Keratinocyte (primary cell): ENCODE measurements around the gene TEX29. TPM values are rescaled to one million over a fixed set of nuclear protein-coding genes. Genes with fewer than 3 reads are reported as not detected.

ENCODE experiments used
- DNase-seq: peaks from one replicate; pipeline ENCODE4 v3.0.0-alpha.2; 2011; ENCODE audit warnings: low read depth, missing footprints, low spot score
- FAIRE-seq: peaks from 2 replicates; lab custom pipeline; 2011; peaks lifted over from hg19 to GRCh38; lab: Jason Lieb, UNC
- H2AFZ ChIP-seq: 2 replicates; pipeline ENCODE4 v1.6.0; 2012; ENCODE audit warnings: low read length, control low read depth, inconsistent platforms; ENCODE audit not compliant: control insufficient read depth
- H3K27ac ChIP-seq: 2 replicates; pipeline ENCODE4 v1.5.1; 2011; ENCODE audit warnings: low read length; ENCODE audit not compliant: control insufficient read depth, insufficient read depth
- H3K27me3 ChIP-seq: 3 replicates; pipeline ENCODE4 v1.6.0; 2011; ENCODE audit warnings: low read length; ENCODE audit not compliant: control insufficient read depth, insufficient read depth; ENCODE audit errors: extremely low read depth
- H3K36me3 ChIP-seq, 2 experiments: 2 replicates in 1 of 2; 3 replicates in 1 of 2; pipeline ENCODE4 v1.5.1; 2011; ENCODE audit warnings: low read length in 2 of 2, mild to moderate bottlenecking in 1 of 2; ENCODE audit not compliant: control insufficient read depth in 2 of 2, insufficient read depth in 2 of 2; ENCODE audit errors: extremely low read depth in 1 of 2
- H3K4me1 ChIP-seq: 3 replicates; pipeline ENCODE4 v1.5.1; 2011; ENCODE audit warnings: low read length; ENCODE audit not compliant: control insufficient read depth, insufficient read depth; ENCODE audit errors: extremely low read depth
- H3K4me2 ChIP-seq: 3 replicates; pipeline ENCODE4 v1.6.0; 2011; ENCODE audit warnings: low read depth, low read length; ENCODE audit not compliant: control insufficient read depth, insufficient read depth; ENCODE audit errors: extremely low read depth
- H3K4me3 ChIP-seq, 3 experiments: fragments of 200-600 bp in 1 of 3; sonication (generic) in 1 of 3; 2 replicates in 2 of 3; 3 replicates in 1 of 3; pipeline ENCODE4 v1.5.1; 2011 to 2016; ENCODE audit warnings: low read length in 3 of 3, mild to moderate bottlenecking in 3 of 3, control low read depth in 2 of 3, inconsistent platforms in 1 of 3, low read depth in 1 of 3, mixed read lengths in 1 of 3, mixed run types in 1 of 3, moderate library complexity in 1 of 3; ENCODE audit not compliant: control insufficient read depth in 2 of 3, insufficient read depth in 2 of 3; ENCODE audit errors: extremely low read depth in 1 of 3
- H3K79me2 ChIP-seq: 2 replicates; pipeline ENCODE4 v1.6.0; 2012; ENCODE audit warnings: low read length; ENCODE audit not compliant: control insufficient read depth, insufficient read depth
- H3K9ac ChIP-seq: 3 replicates; pipeline ENCODE4 v1.6.0; 2011; ENCODE audit warnings: low read length; ENCODE audit not compliant: control insufficient read depth, insufficient read depth; ENCODE audit errors: extremely low read depth
- H3K9me1 ChIP-seq: 3 replicates; pipeline ENCODE4 v1.6.0; 2011; ENCODE audit warnings: low read length; ENCODE audit not compliant: control insufficient read depth, insufficient read depth; ENCODE audit errors: extremely low read depth
- H3K9me3 ChIP-seq: 2 replicates; pipeline ENCODE4 v1.5.1; 2012; ENCODE audit warnings: low read depth, low read length; ENCODE audit not compliant: control insufficient read depth
- H4K20me1 ChIP-seq: 3 replicates; pipeline ENCODE4 v1.6.0; 2011; ENCODE audit warnings: low read length; ENCODE audit not compliant: control insufficient read depth, insufficient read depth; ENCODE audit errors: extremely low read depth
- EZH2 ChIP-seq: IDR thresholded peaks from one replicate; pipeline ENCODE4 v1.6.1; 2012; ENCODE audit warnings: inconsistent platforms, mild to moderate bottlenecking, low read length, moderate library complexity
- dilution Hi-C: fragments of 300-500 bp; cut with MboI; formaldehyde crosslinking; loops from one replicate; pipeline ENCODE4 v1.7.0; 2020; ENCODE audit warnings: low sequenced_read_pairs; ENCODE audit not compliant: extremely low pct_ligation_motif_present
- polyA plus RNA-seq, 5 experiments: library from polyadenylated mRNA; depleted of rRNA in 3 of 5; stranded (reverse) in 3 of 5; stranded (forward) in 1 of 5; unstranded in 1 of 5; fragments of >200 nt; gene quantifications; 1 replicate in 1 of 5; 2 replicates in 3 of 5; 3 replicates in 1 of 5; pipeline versions ENCODE4 v1.2.1 to v1.2.3, GENCODE V29; 2011 to 2012; ENCODE audit warnings: missing spikeins in 2 of 5, low read depth in 1 of 5, low replicate concordance in 1 of 5
- TF ChIP-seq, protein P1 (sequence below), 3 experiments: IDR thresholded peaks in 1 of 3; conservative IDR thresholded peaks in 1 of 3; optimal IDR thresholded peaks in 1 of 3; 2 replicates in 2 of 3; 3 replicates in 1 of 3; pipeline versions ENCODE3 to v1.5.1; 2011; ENCODE audit warnings: low read length in 3 of 3, mild to moderate bottlenecking in 3 of 3, moderate library complexity in 2 of 3, control low read depth in 1 of 3, inconsistent platforms in 1 of 3; ENCODE audit not compliant: insufficient read depth in 2 of 3; ENCODE audit errors: extremely low read depth in 1 of 3

Gene TEX29
- polyA plus RNA-seq, 1 donor (not counting 4 experiments of a cell fraction or from before 2014, with no cell fraction given), result 0.18 TPM

DNA sequence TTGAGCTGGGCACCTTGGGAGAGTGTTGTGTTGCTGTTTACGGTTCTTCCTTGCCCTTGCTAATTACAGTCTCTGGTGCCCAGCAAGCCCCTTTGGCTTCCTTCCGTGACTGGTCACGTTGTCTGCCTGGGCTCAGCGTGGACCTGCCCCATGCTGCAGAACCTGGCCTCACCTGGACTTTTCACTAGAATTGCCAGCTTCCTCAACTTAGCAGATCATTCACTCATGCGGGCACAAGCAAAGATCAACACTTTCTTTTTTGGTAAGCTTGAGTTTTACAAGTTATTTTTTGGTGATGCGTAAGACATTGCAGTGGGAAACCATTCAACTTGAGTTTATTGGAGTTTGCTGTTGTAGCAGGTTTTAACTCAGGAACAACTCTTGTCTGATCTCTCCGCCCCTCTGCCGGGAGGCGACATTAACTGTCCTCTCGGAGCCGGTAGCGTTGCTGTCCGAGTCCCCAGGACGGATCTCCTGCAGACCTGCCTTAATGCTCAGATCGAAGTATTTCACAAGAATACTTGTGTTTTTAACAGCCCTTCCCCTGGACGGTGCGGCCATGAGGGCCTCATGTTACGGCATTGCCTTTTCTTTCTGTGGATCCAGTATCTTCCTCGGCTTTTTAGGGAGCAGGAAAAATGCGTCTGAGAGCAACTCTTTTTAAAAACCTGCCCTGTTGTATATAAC, 15.7 kb upstream of the TEX29 start:
- dilution Hi-C loops, result no loop called here
- no peaks in the 10 kb centered on the region for H4K20me1 ChIP-seq
- no peaks in the 10 kb centered on the region for H3K4me1 ChIP-seq
- no peak for DNase-seq
- no peaks in the 10 kb centered on the region for H3K9me3 ChIP-seq
- no peak overlapping the region for H3K4me2 ChIP-seq
- no peaks in the 10 kb centered on the region for H3K79me2 ChIP-seq
- H2AFZ ChIP-seq, result no peak overlapping the region
- FAIRE-seq, result no peak
- H3K27ac ChIP-seq, result no peak overlapping the region
- no peak overlapping the region for H3K4me3 ChIP-seq
- TF ChIP-seq, protein P1, sequence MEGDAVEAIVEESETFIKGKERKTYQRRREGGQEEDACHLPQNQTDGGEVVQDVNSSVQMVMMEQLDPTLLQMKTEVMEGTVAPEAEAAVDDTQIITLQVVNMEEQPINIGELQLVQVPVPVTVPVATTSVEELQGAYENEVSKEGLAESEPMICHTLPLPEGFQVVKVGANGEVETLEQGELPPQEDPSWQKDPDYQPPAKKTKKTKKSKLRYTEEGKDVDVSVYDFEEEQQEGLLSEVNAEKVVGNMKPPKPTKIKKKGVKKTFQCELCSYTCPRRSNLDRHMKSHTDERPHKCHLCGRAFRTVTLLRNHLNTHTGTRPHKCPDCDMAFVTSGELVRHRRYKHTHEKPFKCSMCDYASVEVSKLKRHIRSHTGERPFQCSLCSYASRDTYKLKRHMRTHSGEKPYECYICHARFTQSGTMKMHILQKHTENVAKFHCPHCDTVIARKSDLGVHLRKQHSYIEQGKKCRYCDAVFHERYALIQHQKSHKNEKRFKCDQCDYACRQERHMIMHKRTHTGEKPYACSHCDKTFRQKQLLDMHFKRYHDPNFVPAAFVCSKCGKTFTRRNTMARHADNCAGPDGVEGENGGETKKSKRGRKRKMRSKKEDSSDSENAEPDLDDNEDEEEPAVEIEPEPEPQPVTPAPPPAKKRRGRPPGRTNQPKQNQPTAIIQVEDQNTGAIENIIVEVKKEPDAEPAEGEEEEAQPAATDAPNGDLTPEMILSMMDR (optimal IDR thresholded peaks at IDR 0.05 in 1 of 3, IDR thresholded peaks at IDR 0.05 in 1 of 3, conservative IDR thresholded peaks at IDR 0.05 in 1 of 3; ENCODE audit: extremely low read depth in 1 of 3, insufficient read depth in 2 of 3, low read length in 3 of 3), result no peak
- no peaks in the 10 kb centered on the region for H3K9me1 ChIP-seq
- no peaks in the 10 kb centered on the region for H3K27me3 ChIP-seq
- H3K36me3 ChIP-seq, result peaks cover 14 to 29% of the 10 kb centered on the region in 2 experiments
- H3K9ac ChIP-seq, result no peak overlapping the region

DNA sequence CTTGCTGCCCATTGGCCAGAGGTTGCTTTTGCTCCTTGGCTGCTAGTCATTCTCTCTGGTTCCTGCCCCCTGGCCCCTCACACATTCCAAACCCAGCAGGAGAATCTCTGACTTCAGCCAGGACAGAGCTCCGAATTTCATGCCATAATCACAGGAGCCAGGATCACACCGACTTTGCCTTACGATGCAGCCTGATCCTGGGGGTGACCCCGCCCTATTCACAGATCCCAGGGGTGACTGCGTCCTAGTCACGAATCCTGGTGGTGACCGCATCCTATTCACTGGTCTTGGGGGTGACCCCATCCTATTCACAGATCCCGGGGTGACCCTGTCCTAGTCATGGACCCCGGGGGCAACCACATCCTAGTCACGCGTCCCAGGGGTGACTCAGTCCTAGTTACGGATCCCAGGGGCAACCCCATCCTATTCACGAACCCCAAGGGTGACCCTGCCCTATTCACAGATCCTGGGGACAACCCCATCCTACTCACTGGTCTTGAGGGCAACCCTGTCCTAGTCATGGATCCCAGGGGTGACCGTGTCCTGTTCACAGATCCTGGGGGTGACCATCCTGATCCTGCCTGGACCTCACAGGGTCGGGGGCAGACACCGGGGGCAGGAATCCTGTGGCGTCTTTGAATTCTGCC, 7.4 kb upstream of the TEX29 start:
- Histone ChIP-seq H3K36me3 (peaks cover 0 to 5% of the 10 kb centered on the region in 2 experiments), H2AFZ (no peak overlapping the region), H3K9me1 (no peaks in the 10 kb centered on the region), H3K4me2 (no peak overlapping the region), H3K9ac (no peak overlapping the region), H3K4me1 (no peaks in the 10 kb centered on the region), H3K27me3 (no peaks in the 10 kb centered on the region), H3K79me2 (no peaks in the 10 kb centered on the region), H3K27ac (no peak overlapping the region), H3K4me3 (no peak overlapping the region), H3K9me3 (no peaks in the 10 kb centered on the region), H4K20me1 (no peaks in the 10 kb centered on the region)
- DNase-seq (no peak), FAIRE-seq (no peak)
- no peak for TF ChIP-seq EZH2
- TF ChIP-seq, protein P1 (optimal IDR thresholded peaks at IDR 0.05 in 1 of 3, IDR thresholded peaks at IDR 0.05 in 1 of 3, conservative IDR thresholded peaks at IDR 0.05 in 1 of 3; ENCODE audit: extremely low read depth in 1 of 3, insufficient read depth in 2 of 3, low read length in 3 of 3), result no peak
- dilution Hi-C loops, result no loop called here
